A549 treated with AZD9567 at 1 μM for 4 hours (cell line): ENCODE data around the gene ELMOD2. TPM values are rescaled to one million over a fixed set of nuclear protein-coding genes. Genes with fewer than 3 reads are reported as not detected.

ENCODE experiments used
- total RNA-seq: library from RNA; stranded (reverse); fragments of 200-300 nt; extraction: Qiagen RNA extraction; gene quantifications from 5 replicates; pipeline ENCODE4 v1.2.3, GENCODE V29; 2022; ENCODE audit not compliant: insufficient read depth

ELMOD2 gene, protein sequence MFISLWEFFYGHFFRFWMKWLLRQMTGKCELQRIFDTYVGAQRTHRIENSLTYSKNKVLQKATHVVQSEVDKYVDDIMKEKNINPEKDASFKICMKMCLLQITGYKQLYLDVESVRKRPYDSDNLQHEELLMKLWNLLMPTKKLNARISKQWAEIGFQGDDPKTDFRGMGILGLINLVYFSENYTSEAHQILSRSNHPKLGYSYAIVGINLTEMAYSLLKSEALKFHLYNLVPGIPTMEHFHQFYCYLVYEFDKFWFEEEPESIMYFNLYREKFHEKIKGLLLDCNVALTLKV
- total RNA-seq, result 8.7 to 13.6 TPM (median 11.7 TPM) in 5 replicates

DNA sequence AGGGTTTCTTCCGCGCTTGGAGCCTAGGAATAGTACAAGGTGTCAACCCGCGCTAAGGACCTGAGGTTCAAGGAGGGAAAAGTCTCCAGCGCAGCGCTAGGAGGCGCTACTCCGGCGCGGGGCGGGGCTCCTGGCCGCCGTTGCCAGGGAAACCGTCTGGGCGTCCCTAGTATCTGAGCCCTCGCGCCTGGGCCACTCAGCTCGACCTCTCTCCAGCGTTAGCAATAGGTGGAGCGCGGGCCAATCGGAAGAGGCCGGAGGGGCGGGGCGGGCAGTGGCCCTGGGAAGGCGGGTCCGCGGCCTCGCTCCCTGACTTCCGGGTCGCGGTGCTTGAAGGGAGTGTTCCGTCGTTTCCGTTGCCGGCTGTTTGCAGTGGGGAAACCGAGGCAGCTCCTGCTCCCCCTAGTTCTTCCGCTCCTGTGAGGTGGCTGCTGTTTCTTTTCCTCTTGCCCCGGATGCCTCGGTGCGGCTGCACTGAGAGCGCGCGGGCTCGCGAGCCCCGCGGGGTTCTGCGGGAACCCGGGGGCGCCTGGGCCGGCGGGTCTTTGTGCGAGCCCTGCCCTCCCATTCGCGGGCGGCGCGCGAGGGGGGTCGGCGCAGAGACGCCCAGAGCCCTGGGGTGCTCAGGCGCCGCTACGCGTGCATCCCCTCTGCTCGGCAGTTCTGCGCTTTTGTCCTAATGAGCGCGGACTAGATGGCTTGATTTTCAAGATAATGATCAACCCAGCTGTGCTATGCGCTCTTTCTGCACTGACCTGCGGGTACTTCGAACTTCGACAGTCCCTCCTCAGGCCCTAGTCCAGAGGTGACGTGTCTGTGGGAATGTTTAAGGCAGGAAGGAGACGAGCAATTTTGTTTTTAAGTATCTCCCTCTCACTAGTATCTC is at the start of gene ELMOD2:
ELMOD2 (plus strand) TSS at position 312 of the 886 bp plus-strand sequence. CDS start 1,261 bp downstream, outside the sequence.

DNA sequence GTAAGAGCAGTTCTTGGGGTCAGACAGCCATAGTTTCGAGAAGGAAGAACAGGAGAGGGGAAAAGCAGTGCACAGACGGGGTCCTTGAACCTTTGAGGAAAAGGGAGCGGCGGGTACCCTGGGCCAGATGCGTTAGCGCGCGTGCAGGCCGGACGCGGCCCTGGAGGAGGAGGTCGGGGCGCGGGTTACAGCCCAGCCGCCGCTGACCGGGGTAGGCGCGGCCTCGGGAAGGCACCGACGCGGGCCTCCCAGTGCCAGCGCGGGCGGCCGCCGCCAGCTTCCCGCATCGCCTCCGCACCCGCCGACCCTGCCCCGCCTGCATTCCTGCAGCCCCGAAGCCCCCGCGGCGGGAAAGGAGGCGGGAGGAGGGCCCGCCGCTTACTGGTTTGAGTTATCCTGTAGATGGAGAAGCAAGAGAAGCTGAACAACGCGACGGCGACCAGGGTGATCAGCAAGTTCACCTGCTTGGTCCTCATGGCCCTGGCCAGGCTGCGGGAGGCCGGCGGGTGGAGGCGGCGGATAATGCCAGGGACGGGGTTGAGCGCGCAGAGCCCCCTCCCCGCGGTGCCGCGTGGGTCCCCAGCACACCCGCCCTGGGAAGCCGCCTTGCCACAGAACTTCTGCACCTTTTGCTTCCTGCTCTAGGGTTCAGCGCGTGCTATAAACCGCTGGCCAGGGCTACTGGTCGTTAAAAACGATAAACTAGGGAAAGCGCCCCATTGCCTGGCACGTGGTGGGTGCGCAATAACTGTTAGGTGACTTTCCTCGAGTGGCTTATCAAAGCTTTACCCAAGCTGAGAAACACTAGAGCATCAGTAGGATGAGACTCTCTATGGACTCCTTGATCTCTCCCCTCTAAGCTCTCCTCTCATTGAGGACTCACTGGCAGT is 26.0 kb upstream of the ELMOD2 start, which contains the start of gene MGAT4D:
MGAT4D (minus strand) TSS at position 547 of the 890 bp plus-strand sequence; CDS start at position 476, 71 bp downstream.

DNA sequence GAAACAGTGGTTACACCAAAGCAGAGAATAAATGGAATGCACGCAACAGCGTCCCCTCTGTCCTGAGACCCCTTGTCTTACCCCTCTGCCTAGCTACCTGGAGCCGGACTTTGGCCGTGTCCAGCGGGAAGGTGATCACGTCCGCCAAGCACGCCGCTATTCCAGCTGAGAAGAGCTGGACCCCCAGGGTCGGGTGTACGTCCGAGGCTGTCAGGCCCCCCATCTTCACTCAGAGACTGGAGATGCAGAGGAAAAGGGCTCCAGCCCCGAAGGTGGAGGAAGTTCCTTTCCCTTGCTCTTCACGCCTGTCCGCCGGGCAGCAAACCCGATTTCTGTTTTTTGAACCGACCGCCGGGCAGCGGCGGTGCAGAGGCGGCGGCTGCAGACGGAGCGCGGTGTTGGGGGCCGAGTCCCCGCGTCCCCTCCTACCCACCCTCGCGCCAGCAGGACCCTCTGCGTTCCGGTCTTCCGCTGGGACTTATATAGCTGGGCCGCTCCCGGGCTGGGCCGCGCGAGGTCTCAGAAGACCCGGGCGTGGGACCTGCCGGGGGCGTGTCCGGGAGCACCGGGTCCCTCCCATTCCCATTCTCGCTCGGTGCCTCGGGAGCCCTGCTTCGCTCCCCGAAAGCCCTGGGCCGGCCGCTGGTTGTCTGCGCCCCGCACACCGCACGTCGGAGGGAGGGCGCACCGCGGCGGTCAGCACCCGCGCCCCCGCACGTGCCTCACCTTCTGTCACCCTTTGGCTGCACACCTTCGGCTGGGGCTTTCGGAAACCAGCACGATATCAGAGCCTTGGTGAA is 44.7 kb downstream of the ELMOD2 start, which contains the start of gene UCP1:
UCP1 (minus strand) TSS at position 455 of the 800 bp plus-strand sequence; CDS start at position 223, 232 bp downstream.

Other genes starting within 250 kb of the ELMOD2 start
- gene SCOC, start 150.5 kb upstream of the ELMOD2 start, total RNA-seq, result 21.6 to 39.3 TPM (median 35.8 TPM) in 5 replicates
- 4.7 to 7.7 TPM (median 5.5 TPM) in 5 replicates for gene CLGN, start 96.5 kb upstream of the ELMOD2 start, total RNA-seq
- not detected in 5 replicates for gene MGAT4D, start 25.9 kb upstream of the ELMOD2 start, total RNA-seq
- gene UCP1, start 44.8 kb downstream of the ELMOD2 start, total RNA-seq, result 0.07 to 0.11 TPM (median 0.08 TPM) in 4 of 5 replicates, not detected in the other
- gene TBC1D9, start 232.2 kb downstream of the ELMOD2 start, total RNA-seq, result 5.8 to 8.3 TPM (median 7.0 TPM) in 5 replicates